ENCODE measurements around the gene GREM2. TPM values are rescaled to one million over a fixed set of nuclear protein-coding genes. Genes with fewer than 3 reads are reported as not detected.
A peak's percentile ranks its signal among the peaks of the same experiment; 100 is the strongest.

Gene GREM2
- total and polyA plus RNA-seq, 2 experiments from 2014 or later = 0.18 to 0.21 TPM

DNA sequence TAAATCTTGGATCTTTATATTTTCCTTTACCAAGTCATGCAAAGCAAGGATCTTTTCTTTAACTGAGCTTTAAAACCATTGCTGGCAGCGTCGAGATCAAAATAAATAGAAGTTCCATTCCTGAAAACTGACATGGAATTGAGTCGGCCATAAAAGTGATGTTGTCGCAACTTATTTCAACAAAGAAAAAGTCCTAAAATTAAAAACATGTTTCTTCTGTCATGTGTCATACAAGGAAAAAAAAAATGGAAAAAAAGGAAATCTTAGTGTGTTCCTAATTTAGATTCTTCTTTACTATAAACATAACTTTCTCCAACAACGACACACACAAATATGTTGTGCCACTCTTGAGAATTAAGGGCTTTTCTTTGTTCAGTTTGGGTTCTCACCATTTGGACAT is 34.9 kb downstream of the GREM2 start:
- Histone ChIP-seq H3K27me3 (ENCODE audit: insufficient read depth) (no peaks in the 10 kb centered on the region), H3K4me3 (no peak overlapping the region), H3K27ac (ENCODE audit: low read depth) (no peak overlapping the region), H3K36me3 (ENCODE audit: insufficient read depth) (no peaks in the 10 kb centered on the region), H3K4me2 (no peak overlapping the region), H4K20me1 (replicated peaks; ENCODE audit: insufficient read depth) (no peaks in the 10 kb centered on the region), H3F3A (replicated peaks; ENCODE audit: low read depth) (no peaks in the 10 kb centered on the region), H3K79me2 (replicated peaks; ENCODE audit: insufficient read depth) (no peaks in the 10 kb centered on the region), H3K4me1 (ENCODE audit: insufficient read depth) (no peaks in the 10 kb centered on the region), H2AFZ (no peak overlapping the region), H3K9me2 (ENCODE audit: insufficient read depth) (no peaks in the 10 kb centered on the region)
- no peak for DNase-seq (ENCODE audit: low spot score)
- Mint-ChIP-seq H3K4me1 (peaks cover 12% of the 10 kb centered on the region), H3K36me3 (ENCODE audit: low read depth) (no peaks in the 10 kb centered on the region), H3K9me3 (no peaks in the 10 kb centered on the region), H3K27me3 (ENCODE audit: insufficient read depth, low read depth, poor library complexity) (no peaks in the 10 kb centered on the region), H3K4me3 (no peak overlapping the region), H3K27ac (no peak overlapping the region)
- TF ChIP-seq EZH2 (IDR thresholded peaks at IDR 0.05; ENCODE audit: low read depth, unreplicated experiment) (no peak), CREB1 (CRISPR knock-in tag; IDR thresholded peaks at IDR 0.05; ENCODE audit: low read depth) (no peak), ZNF331 (CRISPR knock-in tag; IDR thresholded peaks at IDR 0.05; ENCODE audit: low read depth) (no peak), JUNB (IDR thresholded peaks at IDR 0.05; ENCODE audit: unreplicated experiment) (no peak)
- TF ChIP-seq, protein P1, sequence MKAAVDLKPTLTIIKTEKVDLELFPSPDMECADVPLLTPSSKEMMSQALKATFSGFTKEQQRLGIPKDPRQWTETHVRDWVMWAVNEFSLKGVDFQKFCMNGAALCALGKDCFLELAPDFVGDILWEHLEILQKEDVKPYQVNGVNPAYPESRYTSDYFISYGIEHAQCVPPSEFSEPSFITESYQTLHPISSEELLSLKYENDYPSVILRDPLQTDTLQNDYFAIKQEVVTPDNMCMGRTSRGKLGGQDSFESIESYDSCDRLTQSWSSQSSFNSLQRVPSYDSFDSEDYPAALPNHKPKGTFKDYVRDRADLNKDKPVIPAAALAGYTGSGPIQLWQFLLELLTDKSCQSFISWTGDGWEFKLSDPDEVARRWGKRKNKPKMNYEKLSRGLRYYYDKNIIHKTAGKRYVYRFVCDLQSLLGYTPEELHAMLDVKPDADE (IDR thresholded peaks at IDR 0.05) = no peak
- TF ChIP-seq, protein P2, sequence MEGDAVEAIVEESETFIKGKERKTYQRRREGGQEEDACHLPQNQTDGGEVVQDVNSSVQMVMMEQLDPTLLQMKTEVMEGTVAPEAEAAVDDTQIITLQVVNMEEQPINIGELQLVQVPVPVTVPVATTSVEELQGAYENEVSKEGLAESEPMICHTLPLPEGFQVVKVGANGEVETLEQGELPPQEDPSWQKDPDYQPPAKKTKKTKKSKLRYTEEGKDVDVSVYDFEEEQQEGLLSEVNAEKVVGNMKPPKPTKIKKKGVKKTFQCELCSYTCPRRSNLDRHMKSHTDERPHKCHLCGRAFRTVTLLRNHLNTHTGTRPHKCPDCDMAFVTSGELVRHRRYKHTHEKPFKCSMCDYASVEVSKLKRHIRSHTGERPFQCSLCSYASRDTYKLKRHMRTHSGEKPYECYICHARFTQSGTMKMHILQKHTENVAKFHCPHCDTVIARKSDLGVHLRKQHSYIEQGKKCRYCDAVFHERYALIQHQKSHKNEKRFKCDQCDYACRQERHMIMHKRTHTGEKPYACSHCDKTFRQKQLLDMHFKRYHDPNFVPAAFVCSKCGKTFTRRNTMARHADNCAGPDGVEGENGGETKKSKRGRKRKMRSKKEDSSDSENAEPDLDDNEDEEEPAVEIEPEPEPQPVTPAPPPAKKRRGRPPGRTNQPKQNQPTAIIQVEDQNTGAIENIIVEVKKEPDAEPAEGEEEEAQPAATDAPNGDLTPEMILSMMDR (conservative IDR thresholded peaks at IDR 0.05; ENCODE audit: low read depth in 2 of 2) = no peak
- no peak for ATAC-seq

DNA sequence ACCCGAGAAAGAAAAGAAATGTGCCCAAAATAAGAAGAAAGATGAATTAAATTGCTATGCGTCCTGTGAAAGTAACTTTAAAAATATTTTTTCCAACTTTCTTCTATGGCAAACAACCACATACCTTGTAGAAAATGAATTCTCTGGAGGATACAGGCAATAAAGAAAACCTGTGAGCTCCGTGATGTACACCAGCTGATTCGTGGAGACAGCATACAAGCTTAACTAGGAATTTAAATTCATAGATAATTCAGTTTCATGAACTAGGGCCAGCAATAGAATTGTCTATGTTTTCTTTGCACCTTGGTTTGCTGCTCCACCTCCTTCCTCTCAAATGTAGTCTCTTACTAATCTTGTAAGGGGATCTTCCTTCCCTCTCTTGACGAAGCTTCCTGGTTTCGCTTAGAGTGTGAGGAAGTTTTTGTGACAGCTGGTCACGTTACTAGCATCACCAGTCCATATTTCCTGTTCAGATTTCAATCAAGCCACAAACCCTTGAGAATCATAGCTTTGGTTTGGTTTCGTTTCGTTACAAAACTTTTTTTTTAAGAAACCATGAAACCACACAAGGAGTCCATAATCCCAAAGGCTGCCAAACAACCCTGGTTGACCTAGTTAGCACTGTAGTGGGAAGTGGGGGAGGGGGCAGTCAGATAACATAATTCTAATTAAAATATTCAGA is 35.8 kb downstream of the GREM2 start:
- Histone ChIP-seq H2AFZ (peak overlapping the region; percentile 16; the same call in 1 of the 2 replicates), H3K27me3 (ENCODE audit: insufficient read depth) (no peaks in the 10 kb centered on the region), H3K9me2 (ENCODE audit: insufficient read depth) (no peaks in the 10 kb centered on the region), H3K4me1 (ENCODE audit: insufficient read depth) (no peaks in the 10 kb centered on the region), H3K36me3 (ENCODE audit: insufficient read depth) (no peaks in the 10 kb centered on the region), H3K27ac (ENCODE audit: low read depth) (no peak overlapping the region), H3F3A (replicated peaks; ENCODE audit: low read depth) (no peaks in the 10 kb centered on the region), H3K4me2 (no peak overlapping the region), H3K4me3 (no peak overlapping the region), H3K79me2 (replicated peaks; ENCODE audit: insufficient read depth) (no peaks in the 10 kb centered on the region), H4K20me1 (replicated peaks; ENCODE audit: insufficient read depth) (no peaks in the 10 kb centered on the region)
- no peak overlapping the region for H3K4me3 Mint-ChIP-seq
- H3K36me3 Mint-ChIP-seq (ENCODE audit: low read depth) = no peaks in the 10 kb centered on the region
- H3K9me3 Mint-ChIP-seq = no peaks in the 10 kb centered on the region
- no peak for ATAC-seq
- peak; percentile 9 for DNase-seq (ENCODE audit: low spot score)
- no peaks in the 10 kb centered on the region for H3K27me3 Mint-ChIP-seq (ENCODE audit: insufficient read depth, low read depth, poor library complexity)
- H3K27ac Mint-ChIP-seq = no peak overlapping the region
- H3K4me1 Mint-ChIP-seq = peaks cover 12% of the 10 kb centered on the region
- TF ChIP-seq, protein P3, sequence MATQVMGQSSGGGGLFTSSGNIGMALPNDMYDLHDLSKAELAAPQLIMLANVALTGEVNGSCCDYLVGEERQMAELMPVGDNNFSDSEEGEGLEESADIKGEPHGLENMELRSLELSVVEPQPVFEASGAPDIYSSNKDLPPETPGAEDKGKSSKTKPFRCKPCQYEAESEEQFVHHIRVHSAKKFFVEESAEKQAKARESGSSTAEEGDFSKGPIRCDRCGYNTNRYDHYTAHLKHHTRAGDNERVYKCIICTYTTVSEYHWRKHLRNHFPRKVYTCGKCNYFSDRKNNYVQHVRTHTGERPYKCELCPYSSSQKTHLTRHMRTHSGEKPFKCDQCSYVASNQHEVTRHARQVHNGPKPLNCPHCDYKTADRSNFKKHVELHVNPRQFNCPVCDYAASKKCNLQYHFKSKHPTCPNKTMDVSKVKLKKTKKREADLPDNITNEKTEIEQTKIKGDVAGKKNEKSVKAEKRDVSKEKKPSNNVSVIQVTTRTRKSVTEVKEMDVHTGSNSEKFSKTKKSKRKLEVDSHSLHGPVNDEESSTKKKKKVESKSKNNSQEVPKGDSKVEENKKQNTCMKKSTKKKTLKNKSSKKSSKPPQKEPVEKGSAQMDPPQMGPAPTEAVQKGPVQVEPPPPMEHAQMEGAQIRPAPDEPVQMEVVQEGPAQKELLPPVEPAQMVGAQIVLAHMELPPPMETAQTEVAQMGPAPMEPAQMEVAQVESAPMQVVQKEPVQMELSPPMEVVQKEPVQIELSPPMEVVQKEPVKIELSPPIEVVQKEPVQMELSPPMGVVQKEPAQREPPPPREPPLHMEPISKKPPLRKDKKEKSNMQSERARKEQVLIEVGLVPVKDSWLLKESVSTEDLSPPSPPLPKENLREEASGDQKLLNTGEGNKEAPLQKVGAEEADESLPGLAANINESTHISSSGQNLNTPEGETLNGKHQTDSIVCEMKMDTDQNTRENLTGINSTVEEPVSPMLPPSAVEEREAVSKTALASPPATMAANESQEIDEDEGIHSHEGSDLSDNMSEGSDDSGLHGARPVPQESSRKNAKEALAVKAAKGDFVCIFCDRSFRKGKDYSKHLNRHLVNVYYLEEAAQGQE (IDR thresholded peaks at IDR 0.05; ENCODE audit: unreplicated experiment) = no peak
- TF ChIP-seq ZNF331 (CRISPR knock-in tag; IDR thresholded peaks at IDR 0.05; ENCODE audit: low read depth) (no peak), EZH2 (IDR thresholded peaks at IDR 0.05; ENCODE audit: low read depth, unreplicated experiment) (no peak), JUNB (IDR thresholded peaks at IDR 0.05; ENCODE audit: unreplicated experiment) (no peak), NANOG (IDR thresholded peaks at IDR 0.05; ENCODE audit: borderline replicate concordance) (no peak), CREB1 (CRISPR knock-in tag; IDR thresholded peaks at IDR 0.05; ENCODE audit: low read depth) (no peak), EZH2phosphoT487 (IDR thresholded peaks at IDR 0.05; ENCODE audit: unreplicated experiment) (no peak), STAT1 (IDR thresholded peaks at IDR 0.05; ENCODE audit: unreplicated experiment) (no peak), ZNF114 (CRISPR knock-in tag; IDR thresholded peaks at IDR 0.05) (no peak), POLR2AphosphoS5 (IDR thresholded peaks at IDR 0.05; ENCODE audit: low read depth) (no peak)
- TF ChIP-seq, protein P1 (IDR thresholded peaks at IDR 0.05) = no peak
- TF ChIP-seq, protein P2 (conservative IDR thresholded peaks at IDR 0.05; ENCODE audit: low read depth in 2 of 2) = no peak
